SU-DHL-6 (cell line): ENCODE results near the gene MED8.

Experiments used
- H2AFZ ChIP-seq: fragments of 200-600 bp; sonication (generic); 2 replicates; pipeline ENCODE4 v1.6.1; 2014; ENCODE audit warnings: low read depth, mild to moderate bottlenecking, moderate library complexity, mixed read lengths, antibody characterized with exemption, low read length; ENCODE audit not compliant: severe bottlenecking
- H3F3A ChIP-seq: fragments of 200-600 bp; shearing (Covaris generic); 2 replicates; pipeline ENCODE4 v1.6.0; 2016; ENCODE audit warnings: antibody characterized with exemption, mild to moderate bottlenecking; ENCODE audit not compliant: insufficient read depth
- H3K27ac ChIP-seq: fragments of 200-600 bp; sonication (generic); 2 replicates; pipeline ENCODE4 v1.5.1; 2016; ENCODE audit warnings: low read depth, mild to moderate bottlenecking, low read length, moderate library complexity, mixed read lengths
- H3K27me3 ChIP-seq: fragments of 200-600 bp; sonication (generic), shearing (Covaris generic); 2 replicates; pipeline ENCODE4 v1.6.0; 2014; ENCODE audit warnings: mild to moderate bottlenecking, low read length
- H3K36me3 ChIP-seq: fragments of 200-600 bp; sonication (generic); 2 replicates; pipeline ENCODE4 v1.6.1; 2014; ENCODE audit warnings: mild to moderate bottlenecking, low read length, mixed read lengths
- H3K4me2 ChIP-seq: fragments of 300-600, 200-600 bp; shearing (Covaris generic), sonication (generic); 2 replicates; pipeline ENCODE4 v1.6.0; 2014; ENCODE audit warnings: low read length, low read depth, mild to moderate bottlenecking; ENCODE audit not compliant: poor library complexity, severe bottlenecking
- H3K4me3 ChIP-seq: fragments of 200-600 bp; sonication (generic); 2 replicates; pipeline ENCODE4 v1.5.1; 2014; ENCODE audit warnings: antibody characterized with exemption, low read length, mild to moderate bottlenecking, mixed read lengths; ENCODE audit not compliant: insufficient read depth, poor library complexity, severe bottlenecking
- H3K79me2 ChIP-seq: fragments of 200-600 bp; sonication (generic); 2 replicates; pipeline ENCODE4 v1.6.1; 2014; ENCODE audit warnings: mild to moderate bottlenecking, low read length, moderate library complexity; ENCODE audit not compliant: insufficient read depth
- H3K9ac ChIP-seq: fragments of 200-600 bp; sonication (generic); 2 replicates; pipeline ENCODE4 v1.7.0; 2014; ENCODE audit warnings: mild to moderate bottlenecking, low read length
- H3K9me2 ChIP-seq: fragments of 200-600 bp; sonication (generic); replicated peaks from 2 replicates; pipeline ENCODE4 v1.6.1; 2014; ENCODE audit warnings: low read length; ENCODE audit not compliant: insufficient read depth
- H3K9me3 ChIP-seq: fragments of 200-600 bp; sonication (generic); 2 replicates; pipeline ENCODE4 v1.6.1; 2014; ENCODE audit warnings: low read length, mixed read lengths; ENCODE audit not compliant: insufficient read depth
- H4K20me1 ChIP-seq: fragments of 200-600 bp; sonication (generic); 2 replicates; pipeline ENCODE4 v1.6.1; 2014; ENCODE audit warnings: low read depth, mild to moderate bottlenecking, antibody characterized with exemption, low read length, moderate library complexity, mixed read lengths
- EZH2phosphoT487 ChIP-seq: fragments of 200-600 bp; sonication (generic), shearing (Covaris generic); conservative IDR thresholded peaks from 2 replicates; pipeline ENCODE4 v1.6.1; 2018; ENCODE audit warnings: mild to moderate bottlenecking, antibody characterized with exemption, low read length, moderate library complexity, mixed read lengths
- TF ChIP-seq, protein P1 (sequence below): fragments of 200-600 bp; sonication (generic); IDR thresholded peaks from one replicate; pipeline ENCODE4 v1.5.1; 2017; ENCODE audit warnings: antibody characterized with exemption, mild to moderate bottlenecking, low read length, moderate library complexity; ENCODE audit not compliant: insufficient read depth, poor library complexity, severe bottlenecking

The MED8 gene

DNA sequence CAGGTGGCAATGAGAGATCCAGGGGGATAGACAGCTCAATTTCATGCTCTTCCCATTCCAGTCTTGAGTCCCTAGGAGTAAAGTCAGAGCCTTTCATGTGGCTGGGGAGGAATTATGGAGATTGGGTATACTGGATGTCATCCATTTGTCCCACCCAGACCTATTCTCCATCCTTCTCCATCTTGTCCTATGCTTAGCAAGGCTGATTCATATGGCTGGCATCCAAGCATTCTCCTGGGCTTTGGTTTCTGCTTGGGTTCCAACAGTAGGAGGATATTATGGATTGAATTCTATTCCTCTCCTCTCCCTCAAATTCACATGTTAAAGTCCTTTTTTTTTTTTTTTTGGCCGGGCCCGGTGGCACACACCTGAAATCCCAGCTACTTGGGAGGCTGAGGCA lies 34.7 kb downstream of the MED8 start:
- no peak overlapping the region for H3K4me3 ChIP-seq
- no peak overlapping the region for H3K27ac ChIP-seq
- TF ChIP-seq EZH2phosphoT487, result no peak
- TF ChIP-seq, protein P1, sequence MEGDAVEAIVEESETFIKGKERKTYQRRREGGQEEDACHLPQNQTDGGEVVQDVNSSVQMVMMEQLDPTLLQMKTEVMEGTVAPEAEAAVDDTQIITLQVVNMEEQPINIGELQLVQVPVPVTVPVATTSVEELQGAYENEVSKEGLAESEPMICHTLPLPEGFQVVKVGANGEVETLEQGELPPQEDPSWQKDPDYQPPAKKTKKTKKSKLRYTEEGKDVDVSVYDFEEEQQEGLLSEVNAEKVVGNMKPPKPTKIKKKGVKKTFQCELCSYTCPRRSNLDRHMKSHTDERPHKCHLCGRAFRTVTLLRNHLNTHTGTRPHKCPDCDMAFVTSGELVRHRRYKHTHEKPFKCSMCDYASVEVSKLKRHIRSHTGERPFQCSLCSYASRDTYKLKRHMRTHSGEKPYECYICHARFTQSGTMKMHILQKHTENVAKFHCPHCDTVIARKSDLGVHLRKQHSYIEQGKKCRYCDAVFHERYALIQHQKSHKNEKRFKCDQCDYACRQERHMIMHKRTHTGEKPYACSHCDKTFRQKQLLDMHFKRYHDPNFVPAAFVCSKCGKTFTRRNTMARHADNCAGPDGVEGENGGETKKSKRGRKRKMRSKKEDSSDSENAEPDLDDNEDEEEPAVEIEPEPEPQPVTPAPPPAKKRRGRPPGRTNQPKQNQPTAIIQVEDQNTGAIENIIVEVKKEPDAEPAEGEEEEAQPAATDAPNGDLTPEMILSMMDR, result no peak
- no peak overlapping the region for H2AFZ ChIP-seq
- H3K27me3 ChIP-seq, result no peaks in the 10 kb centered on the region
- peaks cover 5% of the 10 kb centered on the region for H3F3A ChIP-seq
- H3K9me3 ChIP-seq, result no peaks in the 10 kb centered on the region
- H3K9ac ChIP-seq, result no peak overlapping the region
- no peaks in the 10 kb centered on the region for H3K36me3 ChIP-seq
- H3K79me2 ChIP-seq, result peaks cover 10% of the 10 kb centered on the region
- no peak overlapping the region for H3K4me2 ChIP-seq
- H4K20me1 ChIP-seq, result no peaks in the 10 kb centered on the region
- no peaks in the 10 kb centered on the region for H3K9me2 ChIP-seq

DNA sequence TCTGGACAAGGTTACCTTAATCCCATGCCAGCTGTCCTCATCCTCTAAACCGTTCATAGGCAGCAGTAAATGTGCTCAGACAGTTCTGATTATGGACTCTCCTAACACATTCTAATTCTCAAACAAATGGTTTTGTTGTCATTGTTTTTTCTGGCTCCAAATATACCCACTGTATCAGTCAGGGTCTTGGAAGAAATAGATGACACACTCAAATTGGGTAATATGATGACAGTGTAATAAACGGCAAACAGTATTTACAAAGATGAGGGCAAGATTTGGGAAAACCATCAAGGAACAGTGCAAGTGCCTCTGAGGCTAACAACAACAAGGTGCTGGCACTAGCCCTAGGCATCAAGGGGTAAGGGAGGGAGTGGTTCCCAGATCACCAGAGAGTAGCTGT lies 35.1 kb downstream of the MED8 start:
- Histone ChIP-seq H3F3A (peaks cover 10% of the 10 kb centered on the region), H3K36me3 (no peaks in the 10 kb centered on the region), H3K27me3 (no peaks in the 10 kb centered on the region), H3K9me2 (no peaks in the 10 kb centered on the region), H2AFZ (no peak overlapping the region), H3K79me2 (peaks cover 6% of the 10 kb centered on the region), H3K9ac (no peak overlapping the region), H4K20me1 (no peaks in the 10 kb centered on the region), H3K4me2 (no peak overlapping the region), H3K9me3 (no peaks in the 10 kb centered on the region), H3K27ac (no peak overlapping the region), H3K4me3 (no peak overlapping the region)
- TF ChIP-seq, protein P1, result no peak
- no peak for TF ChIP-seq EZH2phosphoT487

DNA sequence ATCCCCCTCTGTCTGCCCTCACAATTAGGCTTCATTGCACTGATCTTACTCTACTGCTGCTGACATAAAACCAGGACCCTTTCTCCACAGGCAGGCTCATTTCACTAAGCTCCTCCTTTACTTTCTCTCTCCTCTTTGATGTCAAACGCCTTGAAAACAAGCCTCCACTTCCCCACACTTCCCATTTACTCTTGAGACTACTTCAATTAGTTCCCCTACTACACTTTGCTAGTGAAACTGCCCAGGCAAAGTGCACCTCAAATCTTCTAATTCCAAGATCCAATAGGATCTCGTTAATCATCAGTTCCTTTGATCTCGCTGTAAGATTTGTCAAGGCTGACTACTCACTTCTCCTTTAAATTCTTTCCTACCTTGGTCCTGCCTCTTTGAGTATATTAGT lies 36.7 kb downstream of the MED8 start:
- H3F3A ChIP-seq, result peaks cover 17% of the 10 kb centered on the region
- no peaks in the 10 kb centered on the region for H3K9me3 ChIP-seq
- no peak overlapping the region for H3K27ac ChIP-seq
- H3K4me2 ChIP-seq, result no peak overlapping the region
- no peak overlapping the region for H3K4me3 ChIP-seq
- no peaks in the 10 kb centered on the region for H3K9me2 ChIP-seq
- H3K36me3 ChIP-seq, result no peaks in the 10 kb centered on the region
- H3K27me3 ChIP-seq, result no peaks in the 10 kb centered on the region
- no peak overlapping the region for H2AFZ ChIP-seq
- H4K20me1 ChIP-seq, result no peaks in the 10 kb centered on the region
- no peak for TF ChIP-seq EZH2phosphoT487
- TF ChIP-seq, protein P1, result no peak
- no peaks in the 10 kb centered on the region for H3K79me2 ChIP-seq
- H3K9ac ChIP-seq, result no peak overlapping the region

DNA sequence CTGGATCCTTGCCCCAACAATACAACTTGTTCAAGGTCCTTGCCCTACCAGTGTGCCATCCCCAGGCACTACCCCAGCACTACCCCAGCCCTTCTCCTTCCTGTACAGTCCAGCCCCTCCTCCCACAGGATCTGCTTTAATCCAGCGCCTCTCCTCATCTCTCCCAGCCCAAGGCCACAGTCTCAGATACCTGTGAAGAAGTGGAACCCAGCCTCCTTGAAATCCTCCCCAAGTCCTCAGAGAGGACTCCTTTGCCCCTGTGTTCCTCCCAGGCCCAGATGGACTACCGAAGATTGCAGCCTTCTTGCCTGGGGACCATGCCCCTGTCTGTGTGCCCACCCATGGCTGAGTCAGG lies 37.3 kb downstream of the MED8 start:
- H3K9ac ChIP-seq, result no peak overlapping the region

More for the DNA sequence above, 37.3 kb downstream of the MED8 start:
- H3K4me3 ChIP-seq, result no peak overlapping the region
- no peaks in the 10 kb centered on the region for H4K20me1 ChIP-seq
- H3K27ac ChIP-seq, result no peak overlapping the region
- no peak for TF ChIP-seq EZH2phosphoT487
- TF ChIP-seq, protein P1, result no peak
- H3K79me2 ChIP-seq, result no peaks in the 10 kb centered on the region
- no peak overlapping the region for H3K4me2 ChIP-seq
- H3K27me3 ChIP-seq, result no peaks in the 10 kb centered on the region
- no peak overlapping the region for H2AFZ ChIP-seq
- no peaks in the 10 kb centered on the region for H3K9me3 ChIP-seq
- peaks cover 18% of the 10 kb centered on the region for H3F3A ChIP-seq
- no peaks in the 10 kb centered on the region for H3K9me2 ChIP-seq
- no peaks in the 10 kb centered on the region for H3K36me3 ChIP-seq
